Activated CD8-positive, alpha-beta T cell treated with anti-CD3 and anti-CD28 coated beads for 36 hours (primary cell): ENCODE measurements around the gene GJA3. TPM values are rescaled to one million over a fixed set of nuclear protein-coding genes. Genes with fewer than 3 reads are reported as not detected.

Experiments
- ATAC-seq: fragments of 200-7000 bp; cut with Tn5 transposase; one replicate; pipeline ENCODE4 v1.10.0; 2021; ENCODE audit warnings: mild to moderate bottlenecking, moderate library complexity
- CTCF ChIA-PET: fragments of 350-600 bp; sonication (Branson Sonifier 250); formaldehyde crosslinking; loops from one replicate; lab custom pipeline; 2021; ENCODE audit warnings: antibody characterized with exemption; lab: Charles Lee
- POLR2A ChIA-PET: fragments of 350-600 bp; sonication (Branson Sonifier 250); formaldehyde crosslinking; loops from one replicate; lab custom pipeline; 2021; ENCODE audit warnings: antibody characterized with exemption; lab: Charles Lee
- DNase-seq: peaks from one replicate; pipeline ENCODE4 v3.0.0-alpha.2; 2020
- H3K27ac Mint-ChIP-seq: one replicate; pipeline ENCODE4 v1.8.0; 2021; ENCODE audit warnings: mild to moderate bottlenecking, mixed read lengths
- H3K27me3 Mint-ChIP-seq: one replicate; pipeline ENCODE4 v1.8.0; 2021; ENCODE audit warnings: mixed read lengths
- H3K36me3 Mint-ChIP-seq: one replicate; pipeline ENCODE4 v1.8.0; 2021; ENCODE audit warnings: low read depth, mixed read lengths
- H3K4me1 Mint-ChIP-seq: one replicate; pipeline ENCODE4 v1.8.0; 2021; ENCODE audit warnings: low read depth, mixed read lengths
- H3K4me3 Mint-ChIP-seq: one replicate; pipeline ENCODE4 v1.8.0; 2021; ENCODE audit warnings: mild to moderate bottlenecking, moderate library complexity, mixed read lengths
- H3K9me3 Mint-ChIP-seq: one replicate; pipeline ENCODE4 v1.8.0; 2021; ENCODE audit warnings: mixed read lengths
- intact Hi-C: fragments of 100-400 bp; cut with micrococcal nuclease; formaldehyde crosslinking; loops from one replicate; pipeline ENCODE4 v1.10.0; 2022
- total RNA-seq, 2 experiments: library from RNA; stranded (reverse); gene quantifications; one replicate each; pipeline ENCODE4 v1.2.3, GENCODE V29; 2021
- TF ChIP-seq, protein P1 (sequence below): fragments of 200-600 bp; IDR thresholded peaks from one replicate; pipeline ENCODE4 v1.8.0; 2022; ENCODE audit warnings: antibody characterized with exemption, mild to moderate bottlenecking

The GJA3 gene
- total RNA-seq, 2 experiments from 2014 or later, result 0.32 to 0.51 TPM

- Mint-ChIP-seq H3K4me3 (no peak overlapping the region), H3K9me3 (no peaks in the 10 kb centered on the region), H3K36me3 (no peaks in the 10 kb centered on the region), H3K27ac (no peak overlapping the region), H3K27me3 (peaks cover 64% of the 10 kb centered on the region), H3K4me1 (peaks cover 6% of the 10 kb centered on the region)
- intact Hi-C loops, result no loop called here
- TF ChIP-seq, protein P1, sequence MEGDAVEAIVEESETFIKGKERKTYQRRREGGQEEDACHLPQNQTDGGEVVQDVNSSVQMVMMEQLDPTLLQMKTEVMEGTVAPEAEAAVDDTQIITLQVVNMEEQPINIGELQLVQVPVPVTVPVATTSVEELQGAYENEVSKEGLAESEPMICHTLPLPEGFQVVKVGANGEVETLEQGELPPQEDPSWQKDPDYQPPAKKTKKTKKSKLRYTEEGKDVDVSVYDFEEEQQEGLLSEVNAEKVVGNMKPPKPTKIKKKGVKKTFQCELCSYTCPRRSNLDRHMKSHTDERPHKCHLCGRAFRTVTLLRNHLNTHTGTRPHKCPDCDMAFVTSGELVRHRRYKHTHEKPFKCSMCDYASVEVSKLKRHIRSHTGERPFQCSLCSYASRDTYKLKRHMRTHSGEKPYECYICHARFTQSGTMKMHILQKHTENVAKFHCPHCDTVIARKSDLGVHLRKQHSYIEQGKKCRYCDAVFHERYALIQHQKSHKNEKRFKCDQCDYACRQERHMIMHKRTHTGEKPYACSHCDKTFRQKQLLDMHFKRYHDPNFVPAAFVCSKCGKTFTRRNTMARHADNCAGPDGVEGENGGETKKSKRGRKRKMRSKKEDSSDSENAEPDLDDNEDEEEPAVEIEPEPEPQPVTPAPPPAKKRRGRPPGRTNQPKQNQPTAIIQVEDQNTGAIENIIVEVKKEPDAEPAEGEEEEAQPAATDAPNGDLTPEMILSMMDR, result no peak
- CTCF ChIA-PET, result interaction anchor here (1.0 to 1.8 kb wide), 2 partner anchors 24 to 56 kb away, joined by 3 to 7 read pairs; no protein-coding TSS in a partner anchor
- POLR2A ChIA-PET, result no interaction called here
- ATAC-seq (no peak), DNase-seq (no peak)
Observed at GRCh38 chr13:20140487-20140886, 20.4 kb downstream of the GJA3 start.

DNA sequence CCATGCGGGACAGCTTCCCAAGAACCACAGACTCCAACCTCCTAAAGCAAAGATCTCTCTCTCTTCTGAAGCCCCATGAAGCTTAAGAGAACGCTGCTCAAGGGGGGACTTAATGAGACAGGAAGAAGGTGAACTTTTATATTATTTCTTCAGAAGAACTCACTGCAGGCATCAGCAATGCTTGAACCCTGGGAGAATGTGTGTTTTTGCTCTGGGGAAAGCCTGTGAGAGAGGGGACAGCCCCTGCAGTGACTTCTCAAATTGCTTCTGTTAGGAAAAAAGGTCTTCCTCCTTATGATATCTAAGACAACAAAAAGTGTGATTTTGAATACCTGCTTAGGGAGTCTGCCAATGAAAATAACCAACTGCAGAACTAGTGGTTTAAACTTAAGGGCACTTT lies 23.0 kb downstream of the GJA3 start:
- ATAC-seq (no peak), DNase-seq (no peak)
- ChIA-PET CTCF (interaction anchor here (0.9 to 1.4 kb wide), 3 partner anchors 10 to 37 kb away, joined by 3 to 6 read pairs (median 4); partner anchors contain the start of gene GJA3), POLR2A (no interaction called here)
- H3K27me3 Mint-ChIP-seq, result peaks cover 57% of the 10 kb centered on the region
- no peaks in the 10 kb centered on the region for H3K9me3 Mint-ChIP-seq
- no peaks in the 10 kb centered on the region for H3K36me3 Mint-ChIP-seq
- intact Hi-C loops, result no loop called here
- no peak overlapping the region for H3K4me3 Mint-ChIP-seq
- H3K4me1 Mint-ChIP-seq, result peaks cover 6% of the 10 kb centered on the region
- H3K27ac Mint-ChIP-seq, result no peak overlapping the region
- TF ChIP-seq, protein P1, result no peak

GRCh38 chr13:20136781-20137703 lies 23.8 kb downstream of the GJA3 start:
- Mint-ChIP-seq H3K36me3 (no peaks in the 10 kb centered on the region), H3K9me3 (no peaks in the 10 kb centered on the region), H3K27ac (no peak overlapping the region), H3K27me3 (peaks cover 55% of the 10 kb centered on the region), H3K4me3 (no peak overlapping the region), H3K4me1 (peaks cover 6% of the 10 kb centered on the region)
- ATAC-seq (peak; percentile 76), DNase-seq (peak; percentile 62)
- ChIA-PET POLR2A (no interaction called here), CTCF (interaction anchor here (0.9 to 1.4 kb wide), 3 partner anchors 9 to 36 kb away, joined by 3 to 6 read pairs (median 4); partner anchors contain the start of gene GJA3)
- intact Hi-C loops, result no loop called here
- TF ChIP-seq, protein P1, result no peak

- TF ChIP-seq, protein P1, result no peak
- H3K9me3 Mint-ChIP-seq, result no peaks in the 10 kb centered on the region
- no peak overlapping the region for H3K4me3 Mint-ChIP-seq
- ATAC-seq (no peak), DNase-seq (no peak)
- ChIA-PET POLR2A (no interaction called here), CTCF (no interaction called here)
- H3K4me1 Mint-ChIP-seq, result peaks cover 6% of the 10 kb centered on the region
- no peak overlapping the region for H3K27ac Mint-ChIP-seq
- H3K36me3 Mint-ChIP-seq, result no peaks in the 10 kb centered on the region
- H3K27me3 Mint-ChIP-seq, result peaks cover 37% of the 10 kb centered on the region
- intact Hi-C loops, result no loop called here
Observed at GRCh38 chr13:20134732-20135131, 26.1 kb downstream of the GJA3 start.
